SK-N-SH treated with all-trans-retinoic acid at 6 μM for 48 hours (cell line): ENCODE results near the gene KRT76.

Experiments
- ATAC-seq: fragments of 200-7000 bp; cut with Tn5 transposase; 3 replicates; pipeline ENCODE4 v1.9.1; 2020; ENCODE audit warnings: mild to moderate bottlenecking, moderate library complexity
- ARNTL ChIP-seq: fragments of 450-650 bp; formaldehyde crosslinking; IDR thresholded peaks from 2 replicates; pipeline ENCODE4 v1.5.0; 2020; ENCODE audit warnings: low read depth, mild to moderate bottlenecking, moderate library complexity, borderline replicate concordance
- BACH2 ChIP-seq: fragments of 250-450 bp; sonication (Bioruptor Pico); IDR thresholded peaks from 2 replicates; pipeline ENCODE4 v1.9.0; 2021; ENCODE audit warnings: mild to moderate bottlenecking, borderline replicate concordance
- CSDC2 ChIP-seq: fragments of 250-450 bp; sonication (Bioruptor Pico); IDR thresholded peaks from 2 replicates; pipeline ENCODE4 v1.5.0; 2020; ENCODE audit warnings: mild to moderate bottlenecking, moderate library complexity
- ESRRG ChIP-seq: fragments of 250-450 bp; sonication (Bioruptor Pico); IDR thresholded peaks from 2 replicates; pipeline ENCODE4 v1.6.1; 2021; ENCODE audit warnings: mild to moderate bottlenecking
- GLIS3 ChIP-seq: fragments of 250-450 bp; sonication (Bioruptor Pico); IDR thresholded peaks from 2 replicates; pipeline ENCODE4 v1.5.0; 2020; ENCODE audit warnings: mild to moderate bottlenecking, moderate library complexity
- ISL1 ChIP-seq: fragments of 250-450 bp; sonication (Bioruptor Pico); IDR thresholded peaks from 2 replicates; pipeline ENCODE4 v2.1.2; 2022; ENCODE audit warnings: mild to moderate bottlenecking, moderate library complexity
- OSR1 ChIP-seq: fragments of 250-450 bp; sonication (Bioruptor Pico); IDR thresholded peaks from 2 replicates; pipeline ENCODE4 v1.8.0; 2022; ENCODE audit warnings: moderate library complexity, mild to moderate bottlenecking, inconsistent platforms
- PPARA ChIP-seq: fragments of 250-450 bp; sonication (Bioruptor Pico); IDR thresholded peaks from 2 replicates; pipeline ENCODE4 v1.5.0; 2020; ENCODE audit warnings: mild to moderate bottlenecking, borderline replicate concordance
- RARB ChIP-seq: fragments of 250-450 bp; sonication (Bioruptor Pico); IDR thresholded peaks from 2 replicates; pipeline ENCODE4 v1.8.0; 2021; ENCODE audit warnings: mild to moderate bottlenecking, moderate library complexity
- TCF4 ChIP-seq: fragments of 250-450 bp; sonication (Bioruptor Pico); IDR thresholded peaks from 2 replicates; pipeline ENCODE4 v1.8.0; 2021; ENCODE audit warnings: mild to moderate bottlenecking, moderate library complexity, borderline replicate concordance
- TOX ChIP-seq: fragments of 250-450 bp; sonication (Bioruptor Pico); IDR thresholded peaks from 2 replicates; pipeline ENCODE4 v1.8.0; 2021; ENCODE audit warnings: mild to moderate bottlenecking, moderate library complexity, borderline replicate concordance
- ZC3H10 ChIP-seq: fragments of 250-450 bp; sonication (Bioruptor Pico); IDR thresholded peaks from 2 replicates; pipeline ENCODE4 v1.5.1; 2021; ENCODE audit warnings: mild to moderate bottlenecking, moderate library complexity
- ZFP3 ChIP-seq: fragments of 250-450 bp; sonication (Bioruptor Pico); IDR thresholded peaks from 2 replicates; pipeline ENCODE4 v1.5.0; 2020; ENCODE audit warnings: mild to moderate bottlenecking, moderate library complexity
- ZFP30 ChIP-seq: fragments of 450-650 bp; formaldehyde crosslinking; IDR thresholded peaks from 2 replicates; pipeline ENCODE4 v1.5.0; 2022; ENCODE audit warnings: mild to moderate bottlenecking, moderate library complexity
- ZNF565 ChIP-seq: fragments of 450-650 bp; formaldehyde crosslinking; conservative IDR thresholded peaks from 2 replicates; pipeline ENCODE4 v1.5.0; 2020; ENCODE audit warnings: low read depth, mild to moderate bottlenecking, moderate library complexity
- ZNF70 ChIP-seq: fragments of 450-650 bp; formaldehyde crosslinking; IDR thresholded peaks from 2 replicates; pipeline ENCODE4 v1.5.0; 2020; ENCODE audit warnings: mild to moderate bottlenecking, moderate library complexity
- ZNF8 ChIP-seq: fragments of 450-650 bp; formaldehyde crosslinking; IDR thresholded peaks from 2 replicates; pipeline ENCODE4 v1.5.0; 2020; ENCODE audit warnings: mild to moderate bottlenecking, moderate library complexity
- TF ChIP-seq, protein P1 (sequence below): fragments of 250-450 bp; sonication (Bioruptor Pico); IDR thresholded peaks from 2 replicates; pipeline ENCODE4 v1.5.1; 2021; ENCODE audit warnings: mild to moderate bottlenecking, moderate library complexity
- TF ChIP-seq, protein P2 (sequence below): fragments of 250-450 bp; sonication (Bioruptor Pico); IDR thresholded peaks from 2 replicates; pipeline ENCODE4 v1.5.1; 2020; ENCODE audit warnings: low read depth, mild to moderate bottlenecking, moderate library complexity
- TF ChIP-seq, protein P3 (sequence below): fragments of 250-450 bp; sonication (Bioruptor Pico); IDR thresholded peaks from 2 replicates; pipeline ENCODE4 v1.8.0; 2020; ENCODE audit warnings: mild to moderate bottlenecking, moderate library complexity, borderline replicate concordance

The KRT76 gene

DNA sequence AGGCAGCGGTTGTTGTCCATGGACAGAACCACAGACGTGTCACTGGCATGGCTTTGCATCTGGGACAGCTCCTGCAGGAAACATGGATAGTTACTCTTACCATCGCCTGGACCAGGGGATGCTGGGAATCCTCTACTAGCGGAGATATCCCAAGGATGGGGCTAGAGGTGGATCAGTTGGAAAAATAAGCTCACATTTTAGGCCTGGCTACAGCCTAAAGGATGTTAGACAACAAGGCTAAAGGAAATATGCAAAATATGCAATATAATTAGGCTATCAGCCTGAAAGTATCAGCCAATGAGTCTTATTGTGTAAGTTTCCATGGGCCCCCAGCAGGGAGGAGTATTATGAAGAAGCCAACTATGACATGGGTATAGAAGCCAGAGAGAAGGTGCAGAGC, 5.0 kb downstream of the KRT76 start:
- TF ChIP-seq OSR1 (CRISPR knock-in tag), result no peak
- no peak for TF ChIP-seq TOX (CRISPR knock-in tag)
- TF ChIP-seq, protein P1, sequence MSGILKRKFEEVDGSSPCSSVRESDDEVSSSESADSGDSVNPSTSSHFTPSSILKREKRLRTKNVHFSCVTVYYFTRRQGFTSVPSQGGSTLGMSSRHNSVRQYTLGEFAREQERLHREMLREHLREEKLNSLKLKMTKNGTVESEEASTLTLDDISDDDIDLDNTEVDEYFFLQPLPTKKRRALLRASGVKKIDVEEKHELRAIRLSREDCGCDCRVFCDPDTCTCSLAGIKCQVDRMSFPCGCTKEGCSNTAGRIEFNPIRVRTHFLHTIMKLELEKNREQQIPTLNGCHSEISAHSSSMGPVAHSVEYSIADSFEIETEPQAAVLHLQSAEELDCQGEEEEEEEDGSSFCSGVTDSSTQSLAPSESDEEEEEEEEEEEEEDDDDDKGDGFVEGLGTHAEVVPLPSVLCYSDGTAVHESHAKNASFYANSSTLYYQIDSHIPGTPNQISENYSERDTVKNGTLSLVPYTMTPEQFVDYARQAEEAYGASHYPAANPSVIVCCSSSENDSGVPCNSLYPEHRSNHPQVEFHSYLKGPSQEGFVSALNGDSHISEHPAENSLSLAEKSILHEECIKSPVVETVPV, result no peak
- ATAC-seq, result no peak

DNA sequence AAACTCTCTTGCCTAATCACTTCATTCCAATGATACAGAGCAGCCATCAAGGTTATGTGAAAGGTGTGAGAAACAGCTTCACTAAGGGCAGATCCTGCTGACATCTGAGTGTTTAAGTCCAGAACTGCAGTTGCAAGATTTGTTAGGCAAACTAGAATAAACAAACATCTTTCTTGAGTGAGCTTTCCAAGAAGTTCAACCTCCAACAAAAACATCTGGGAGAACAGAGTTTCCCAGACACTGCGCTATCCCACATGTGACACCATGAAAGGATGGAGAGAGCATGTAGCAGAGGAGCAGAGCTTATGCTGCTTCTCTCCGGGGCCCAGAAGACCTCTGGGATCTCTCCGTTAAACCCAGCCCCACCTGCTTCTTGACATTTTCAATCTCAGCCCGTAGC, 5.6 kb downstream of the KRT76 start:
- no peak for ATAC-seq
- TF ChIP-seq TOX (CRISPR knock-in tag), result no peak
- TF ChIP-seq GLIS3 (CRISPR knock-in tag), result no peak
- no peak for TF ChIP-seq RARB (CRISPR knock-in tag)

DNA sequence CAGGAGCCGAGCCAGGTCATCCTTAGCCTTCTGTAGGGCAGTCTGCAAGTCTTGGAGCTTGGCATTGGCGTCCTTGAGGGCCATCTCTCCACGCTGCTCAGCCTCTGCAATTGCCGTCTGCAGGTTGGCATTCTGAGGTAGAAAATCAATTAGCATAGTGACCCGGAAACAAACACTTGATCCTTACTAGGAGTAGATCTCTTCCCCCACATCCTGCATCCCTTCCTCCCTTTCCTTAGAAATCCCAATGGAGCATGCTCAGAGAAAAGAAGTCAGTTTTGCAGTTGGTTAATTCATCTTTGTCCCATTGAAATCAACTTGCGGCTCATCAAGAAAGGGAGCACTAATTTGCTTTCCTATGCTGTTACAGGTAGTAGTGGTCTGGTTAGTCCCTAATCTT, 6.1 kb downstream of the KRT76 start:
- no peak for ATAC-seq
- TF ChIP-seq ZFP3 (no peak), OSR1 (CRISPR knock-in tag) (no peak), ZC3H10 (CRISPR knock-in tag) (no peak), BACH2 (CRISPR knock-in tag) (no peak), TCF4 (CRISPR knock-in tag) (no peak), ZNF565 (CRISPR knock-in tag) (no peak), PPARA (CRISPR knock-in tag) (no peak), ESRRG (CRISPR knock-in tag) (no peak), RARB (CRISPR knock-in tag) (no peak)
- TF ChIP-seq, protein P2, sequence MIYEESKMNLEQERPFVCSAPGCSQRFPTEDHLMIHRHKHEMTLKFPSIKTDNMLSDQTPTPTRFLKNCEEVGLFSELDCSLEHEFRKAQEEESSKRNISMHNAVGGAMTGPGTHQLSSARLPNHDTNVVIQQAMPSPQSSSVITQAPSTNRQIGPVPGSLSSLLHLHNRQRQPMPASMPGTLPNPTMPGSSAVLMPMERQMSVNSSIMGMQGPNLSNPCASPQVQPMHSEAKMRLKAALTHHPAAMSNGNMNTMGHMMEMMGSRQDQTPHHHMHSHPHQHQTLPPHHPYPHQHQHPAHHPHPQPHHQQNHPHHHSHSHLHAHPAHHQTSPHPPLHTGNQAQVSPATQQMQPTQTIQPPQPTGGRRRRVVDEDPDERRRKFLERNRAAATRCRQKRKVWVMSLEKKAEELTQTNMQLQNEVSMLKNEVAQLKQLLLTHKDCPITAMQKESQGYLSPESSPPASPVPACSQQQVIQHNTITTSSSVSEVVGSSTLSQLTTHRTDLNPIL, result no peak
- TF ChIP-seq, protein P3, sequence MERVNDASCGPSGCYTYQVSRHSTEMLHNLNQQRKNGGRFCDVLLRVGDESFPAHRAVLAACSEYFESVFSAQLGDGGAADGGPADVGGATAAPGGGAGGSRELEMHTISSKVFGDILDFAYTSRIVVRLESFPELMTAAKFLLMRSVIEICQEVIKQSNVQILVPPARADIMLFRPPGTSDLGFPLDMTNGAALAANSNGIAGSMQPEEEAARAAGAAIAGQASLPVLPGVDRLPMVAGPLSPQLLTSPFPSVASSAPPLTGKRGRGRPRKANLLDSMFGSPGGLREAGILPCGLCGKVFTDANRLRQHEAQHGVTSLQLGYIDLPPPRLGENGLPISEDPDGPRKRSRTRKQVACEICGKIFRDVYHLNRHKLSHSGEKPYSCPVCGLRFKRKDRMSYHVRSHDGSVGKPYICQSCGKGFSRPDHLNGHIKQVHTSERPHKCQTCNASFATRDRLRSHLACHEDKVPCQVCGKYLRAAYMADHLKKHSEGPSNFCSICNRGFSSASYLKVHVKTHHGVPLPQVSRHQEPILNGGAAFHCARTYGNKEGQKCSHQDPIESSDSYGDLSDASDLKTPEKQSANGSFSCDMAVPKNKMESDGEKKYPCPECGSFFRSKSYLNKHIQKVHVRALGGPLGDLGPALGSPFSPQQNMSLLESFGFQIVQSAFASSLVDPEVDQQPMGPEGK (CRISPR knock-in tag), result no peak

DNA sequence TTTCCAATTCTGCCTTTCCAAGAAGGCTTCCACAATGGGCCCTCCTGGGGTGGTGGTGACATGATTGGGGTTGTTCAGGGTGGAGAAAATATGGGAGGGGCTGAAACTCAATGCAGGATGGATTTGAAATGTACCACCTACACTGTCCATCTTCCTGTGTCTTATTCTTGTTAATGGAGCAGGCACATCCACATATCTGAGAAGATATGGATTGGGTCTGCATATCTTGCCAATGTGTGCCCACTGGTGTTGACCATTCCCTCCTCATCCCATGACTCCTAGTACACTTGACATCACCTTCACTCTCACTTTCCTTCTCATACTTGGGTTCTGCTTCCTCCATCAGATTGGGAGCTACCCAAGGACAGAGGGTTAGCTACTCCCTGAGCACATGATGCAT, 7.2 kb downstream of the KRT76 start:
- no peak for ATAC-seq
- TF ChIP-seq GLIS3 (CRISPR knock-in tag) (no peak), ZFP30 (CRISPR knock-in tag) (no peak), ISL1 (no peak), ZNF565 (CRISPR knock-in tag) (no peak), PPARA (CRISPR knock-in tag) (no peak), ZC3H10 (CRISPR knock-in tag) (no peak), ZNF8 (CRISPR knock-in tag) (no peak), ZNF70 (CRISPR knock-in tag) (no peak), ARNTL (no peak), ZFP3 (no peak), TCF4 (CRISPR knock-in tag) (no peak), CSDC2 (CRISPR knock-in tag) (no peak), RARB (CRISPR knock-in tag) (no peak)
- TF ChIP-seq, protein P1, result no peak

DNA sequence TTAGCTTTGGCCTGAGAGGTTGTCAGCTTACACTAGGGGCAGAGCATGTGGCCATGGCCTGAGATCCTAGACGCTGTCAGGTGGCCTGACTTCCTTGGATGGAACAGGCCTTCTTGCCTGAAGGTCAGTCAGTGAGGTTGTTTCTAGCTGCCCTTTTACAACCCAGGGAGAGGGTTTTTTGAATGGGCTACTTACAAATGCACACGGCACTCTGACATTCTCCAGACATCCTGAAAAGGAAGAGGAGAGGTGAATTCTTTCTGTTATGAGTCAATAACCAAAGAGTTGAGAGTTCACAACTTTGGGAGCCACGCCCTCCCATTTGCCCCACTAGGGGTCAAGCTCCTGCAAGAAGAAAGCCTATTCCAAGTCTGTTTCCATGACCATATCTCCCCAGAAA, 7.8 kb downstream of the KRT76 start:
- TF ChIP-seq ZNF565 (CRISPR knock-in tag), result no peak
- no peak for TF ChIP-seq ARNTL
- TF ChIP-seq PPARA (CRISPR knock-in tag), result no peak
- TF ChIP-seq GLIS3 (CRISPR knock-in tag), result no peak
- no peak for TF ChIP-seq CSDC2 (CRISPR knock-in tag)
- TF ChIP-seq, protein P2, result no peak
- TF ChIP-seq ESRRG (CRISPR knock-in tag), result no peak
- TF ChIP-seq, protein P3 (CRISPR knock-in tag), result no peak
- no peak for TF ChIP-seq ZNF8 (CRISPR knock-in tag)
- TF ChIP-seq ZFP30 (CRISPR knock-in tag), result no peak
- no peak for ATAC-seq
